NCI-H2081 treated with DMSO at 0.1 percent for 48 hours (cell line): ENCODE data around the gene IL27RA.

Experiments
- DNase-seq: peaks from one replicate; lab custom pipeline; 2025; lab: John Stamatoyannopoulos, UW

Gene IL27RA

GRCh38 chr19:14089412-14089661 lies 57.8 kb downstream of the IL27RA start:
- no peak for DNase-seq

GRCh38 chr19:14089662-14090508 lies 58.3 kb downstream of the IL27RA start:
- DNase-seq: no peak

- DNase-seq: no peak
These were observed 59.0 kb downstream of the IL27RA start, which contains the start of gene SAMD1 for GRCh38 chr19:14090509-14091080. SAMD1 (minus strand) TSS chr19:14090751.

- DNase-seq: no peak
These were observed 59.7 kb downstream of the IL27RA start for GRCh38 chr19:14091081-14091812.

DNA sequence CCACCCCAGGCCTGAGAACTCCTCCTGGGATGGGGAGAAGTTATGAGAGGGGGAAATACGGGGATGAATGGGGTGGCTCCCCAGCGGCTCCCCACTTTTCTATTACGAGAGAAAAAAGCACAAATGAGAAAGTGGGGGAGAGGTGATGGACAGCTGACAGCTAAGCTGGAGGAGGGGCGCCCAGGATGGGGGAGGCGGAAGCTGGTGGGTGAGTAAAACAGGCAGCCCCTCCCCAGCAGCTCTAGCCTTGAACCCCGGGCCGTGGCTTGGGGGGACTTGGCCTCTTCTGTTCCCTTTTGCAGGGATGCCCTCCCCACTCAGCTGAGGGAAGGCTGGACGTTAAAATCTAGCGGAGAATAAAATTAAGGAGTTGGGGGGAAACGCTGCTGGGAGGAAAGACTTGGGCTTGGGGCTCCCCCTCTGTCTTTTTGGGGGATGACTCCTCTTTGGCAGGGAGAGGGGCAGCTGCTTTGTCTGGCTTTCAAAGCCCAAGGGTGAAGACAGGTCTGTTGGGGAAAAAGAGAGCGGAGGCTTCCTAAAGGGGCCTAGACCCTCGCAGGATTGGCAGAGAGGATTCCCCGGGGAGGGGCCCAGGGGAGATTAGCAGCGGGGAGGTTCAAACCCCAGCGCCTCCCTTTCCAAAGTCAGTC lies 60.4 kb downstream of the IL27RA start:
- no peak for DNase-seq

DNA sequence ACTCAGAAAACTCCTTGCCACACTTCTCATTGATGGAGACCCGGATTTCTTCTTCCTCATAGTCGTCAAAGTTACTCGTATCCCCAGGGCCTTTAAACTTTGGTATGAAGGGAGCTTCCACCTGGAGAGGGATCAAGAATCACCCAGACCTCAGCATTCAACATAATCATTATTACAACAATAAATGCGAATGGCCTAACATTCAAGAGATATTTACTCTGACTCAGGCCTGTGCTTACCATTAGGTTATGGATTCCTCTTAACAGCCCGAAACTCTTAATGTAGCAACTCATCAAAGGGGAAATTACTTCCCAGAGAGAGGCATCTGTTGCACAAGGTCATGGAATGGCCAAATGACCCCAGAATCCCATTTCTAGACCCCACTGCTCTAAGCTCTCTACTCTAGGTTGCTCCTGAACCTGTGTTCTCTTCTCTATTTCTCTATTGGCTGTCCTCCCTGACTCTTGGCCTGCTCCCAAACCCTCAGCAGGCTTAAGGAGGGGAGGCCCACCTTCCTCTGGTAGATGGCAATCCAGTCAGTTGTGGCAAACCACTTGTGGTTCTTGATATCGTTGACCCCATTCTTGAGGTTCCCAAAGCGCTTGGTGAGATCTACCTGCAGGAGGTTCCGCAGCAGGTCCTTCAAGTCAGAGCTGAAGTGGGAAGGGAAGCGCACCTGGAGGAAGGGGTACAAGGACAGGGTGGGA lies 61.7 kb downstream of the IL27RA start:
- DNase-seq: no peak

- DNase-seq: no peak
These were observed 63.3 kb downstream of the IL27RA start for GRCh38 chr19:14094854-14095253.

DNA sequence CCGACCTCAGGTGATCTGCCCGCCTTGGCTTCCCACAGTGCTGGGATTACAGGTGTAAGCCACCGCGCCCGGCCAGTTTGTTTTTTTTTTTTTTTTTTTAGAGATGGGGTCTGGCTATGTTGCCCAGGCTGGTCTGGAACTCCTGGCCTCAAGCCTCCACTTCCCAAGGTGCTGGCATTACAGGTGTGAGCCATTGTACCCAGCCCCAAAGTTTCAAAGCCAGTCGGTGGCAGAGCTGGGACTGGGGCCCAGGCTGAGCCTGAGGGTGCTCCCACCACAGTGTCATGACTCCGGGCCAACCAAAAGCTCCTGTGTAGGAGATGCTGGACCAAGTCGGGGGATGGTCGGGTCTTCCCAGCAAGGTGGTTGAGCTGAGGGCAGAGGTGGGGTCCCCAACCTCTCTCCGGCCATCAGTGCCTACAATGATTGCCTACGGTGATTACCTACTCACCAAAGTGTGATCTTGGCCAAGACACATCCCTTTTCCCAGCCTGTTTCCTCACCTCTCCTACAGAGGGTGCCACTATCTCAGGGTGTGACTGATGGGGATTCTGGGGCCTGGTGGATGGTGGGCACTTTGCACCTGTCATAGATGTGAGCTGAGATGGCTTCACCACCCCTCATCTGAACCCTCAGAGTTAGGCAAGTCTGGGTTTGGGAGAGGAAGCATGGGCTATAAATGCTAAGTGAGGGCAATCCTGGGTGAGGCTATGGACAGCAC lies 64.9 kb downstream of the IL27RA start:
- DNase-seq: no peak

DNA sequence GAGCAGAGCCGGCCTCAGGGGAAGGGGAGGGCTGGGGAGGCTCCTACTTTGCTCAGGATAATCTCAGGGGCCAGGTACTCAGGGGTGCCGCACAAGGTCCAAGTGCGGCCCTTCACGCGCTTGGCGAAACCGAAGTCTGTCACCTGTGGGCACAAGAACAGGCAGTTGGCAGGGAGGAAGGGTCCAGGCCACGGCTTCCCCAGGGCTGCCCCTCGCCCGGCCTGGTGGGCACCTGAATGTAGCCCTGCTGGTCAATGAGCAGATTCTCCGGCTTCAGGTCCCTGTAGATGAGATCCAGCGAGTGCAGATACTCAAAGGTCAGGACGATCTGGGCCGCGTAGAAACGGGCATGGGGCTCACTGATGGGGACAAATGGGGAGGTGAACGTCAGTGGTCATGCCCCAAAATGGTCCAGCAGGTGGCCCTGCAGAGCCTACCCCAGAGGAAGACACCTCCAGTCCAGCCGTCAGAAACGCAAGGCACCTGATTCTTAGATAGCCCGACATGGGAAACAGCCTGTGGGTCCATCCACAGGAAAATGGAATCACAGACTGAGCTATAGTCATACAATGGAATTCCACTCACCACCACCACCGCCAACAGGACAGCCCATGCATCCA lies 66.1 kb downstream of the IL27RA start:
- no peak for DNase-seq

- DNase-seq: no peak
These were observed 69.5 kb downstream of the IL27RA start for GRCh38 chr19:14101003-14101545.

- no peak for DNase-seq
These were observed 70.6 kb downstream of the IL27RA start for GRCh38 chr19:14102102-14102696.

GRCh38 chr19:14102756-14103155 lies 71.2 kb downstream of the IL27RA start:
- no peak for DNase-seq
